Inferior parietal cortex (tissue), 1 donor: ENCODE data around the gene NT5DC1.
A peak's percentile ranks its signal among the peaks of the same experiment; 100 is the strongest.

Source experiments
- DNase-seq: peaks from one replicate; pipeline ENCODE4 v3.0.0-alpha.2; 2016; ENCODE audit errors: extremely low spot score

NT5DC1 gene

DNA sequence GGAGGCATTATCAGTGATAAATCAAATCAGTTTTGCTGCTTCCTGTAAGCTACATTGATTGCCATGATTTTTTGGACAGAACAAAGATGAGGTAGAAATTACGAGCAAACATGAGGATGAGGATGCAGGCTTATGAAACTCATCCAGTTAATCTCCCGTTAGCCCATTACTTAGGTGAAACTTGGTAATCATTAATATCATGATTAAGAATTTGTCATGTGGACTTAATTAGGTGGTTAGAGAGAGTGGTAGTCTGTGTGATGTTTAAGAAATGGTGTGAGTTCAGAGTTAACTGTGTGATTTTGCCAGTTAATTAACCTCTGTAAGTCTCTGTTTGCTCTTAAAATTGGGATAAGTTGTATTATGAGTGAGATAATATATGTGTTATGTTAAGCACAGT is 91.2 kb downstream of the NT5DC1 start:
- no peak for DNase-seq

DNA sequence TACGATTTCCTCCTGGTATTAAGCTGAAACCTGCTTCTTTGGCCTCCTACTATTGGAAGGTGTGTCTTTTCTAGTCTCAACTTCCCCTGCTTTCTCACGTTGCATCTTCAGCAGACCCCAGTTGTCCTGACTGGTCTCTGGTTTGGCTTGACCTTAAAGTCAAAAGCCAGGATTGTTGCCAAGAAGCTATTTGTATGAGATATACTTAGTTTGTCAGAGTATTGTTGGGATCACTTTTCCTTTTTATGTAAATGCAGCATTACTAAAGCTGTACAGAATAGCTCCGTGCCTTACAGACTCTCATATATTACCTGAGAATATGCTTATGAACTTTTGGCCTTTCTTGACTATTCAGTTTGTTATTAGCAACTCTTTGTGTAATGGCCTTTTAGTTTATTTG is 92.1 kb downstream of the NT5DC1 start:
- no peak for DNase-seq

DNA sequence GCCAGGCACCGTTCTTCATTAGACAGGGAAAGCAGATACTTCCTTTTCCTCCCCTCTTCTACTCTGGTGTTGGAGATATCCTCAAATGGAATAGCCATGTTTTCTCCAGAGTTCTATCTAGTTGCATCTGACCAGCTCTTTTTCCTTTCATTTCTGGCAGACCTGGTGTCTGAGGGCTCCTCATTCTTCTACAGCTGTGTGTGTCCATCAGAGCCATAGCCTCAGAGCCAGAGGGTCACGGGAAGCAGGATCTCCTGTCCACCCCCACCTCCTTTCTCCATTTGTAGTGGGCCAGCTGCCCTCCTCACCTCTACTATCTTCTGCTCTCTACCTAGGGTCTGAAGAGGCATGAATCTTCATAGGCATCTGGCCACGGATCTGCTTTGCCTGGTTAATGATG is 96.2 kb downstream of the NT5DC1 start:
- DNase-seq: no peak

DNA sequence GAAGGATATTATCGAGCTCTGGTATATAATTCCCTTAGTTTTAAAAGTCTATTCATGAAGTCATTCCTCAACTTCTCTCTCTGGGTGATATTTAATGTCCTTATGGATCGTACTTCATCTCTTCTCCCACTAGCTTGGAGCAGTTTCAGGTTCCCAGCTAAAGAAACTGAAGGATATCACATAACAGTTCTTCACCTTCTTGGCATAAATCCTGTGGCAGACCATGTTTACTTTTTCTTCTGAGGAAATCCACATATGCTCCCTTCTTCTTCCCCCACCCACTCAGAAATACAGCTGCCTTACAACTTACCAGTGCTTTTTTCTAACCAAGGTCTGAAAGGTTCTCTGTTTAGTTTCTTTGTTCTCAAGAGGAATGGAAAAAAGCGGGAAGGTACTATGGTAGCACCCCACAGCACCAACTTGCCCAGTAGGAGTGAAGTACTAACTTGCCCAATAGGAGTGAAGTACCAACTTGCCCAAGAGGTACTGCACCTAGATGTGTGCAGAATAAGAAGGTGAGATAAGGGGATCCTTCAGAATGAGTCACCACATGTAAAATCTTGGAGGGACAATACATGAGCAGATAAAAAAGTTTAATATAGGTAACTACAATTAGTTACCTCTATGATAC is 100.1 kb downstream of the NT5DC1 start:
- DNase-seq: no peak

DNA sequence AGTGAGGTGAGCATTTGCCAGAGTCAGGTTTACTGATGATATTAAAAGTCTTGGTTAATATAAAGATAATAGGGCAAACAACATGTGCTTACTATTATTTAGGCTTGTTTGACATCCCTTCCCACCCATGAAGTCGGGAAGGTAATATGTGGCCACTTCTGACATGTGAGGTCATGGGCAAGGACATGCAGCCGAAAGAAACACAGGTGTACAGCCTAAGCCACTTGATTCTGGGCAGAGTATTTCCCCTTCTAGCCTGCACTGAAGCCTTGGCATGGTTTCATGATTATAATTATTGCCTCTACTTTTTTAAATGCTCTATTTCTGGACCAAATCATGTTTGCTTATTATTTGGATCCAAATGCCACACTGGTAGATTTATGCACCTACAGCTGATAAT is 100.9 kb downstream of the NT5DC1 start:
- no peak for DNase-seq

DNA sequence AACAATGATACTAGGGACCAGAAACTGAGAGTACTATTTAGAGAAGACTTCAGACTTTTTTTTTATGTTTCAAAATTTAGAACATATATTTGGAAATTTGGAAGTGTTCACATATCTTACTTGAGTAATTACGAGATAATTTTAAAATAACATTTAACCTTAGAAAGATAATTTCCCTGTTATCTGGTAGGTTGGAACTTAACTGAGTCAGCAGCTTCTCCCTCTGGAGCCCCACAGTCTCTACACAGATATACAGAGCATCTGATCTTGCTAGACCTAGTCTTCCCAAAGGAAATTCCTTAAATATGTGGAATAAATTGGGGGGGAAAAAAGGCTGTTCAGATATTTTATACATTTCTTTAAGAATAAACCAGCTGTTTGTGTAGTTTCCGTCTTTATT is 104.6 kb downstream of the NT5DC1 start:
- DNase-seq: no peak

DNA sequence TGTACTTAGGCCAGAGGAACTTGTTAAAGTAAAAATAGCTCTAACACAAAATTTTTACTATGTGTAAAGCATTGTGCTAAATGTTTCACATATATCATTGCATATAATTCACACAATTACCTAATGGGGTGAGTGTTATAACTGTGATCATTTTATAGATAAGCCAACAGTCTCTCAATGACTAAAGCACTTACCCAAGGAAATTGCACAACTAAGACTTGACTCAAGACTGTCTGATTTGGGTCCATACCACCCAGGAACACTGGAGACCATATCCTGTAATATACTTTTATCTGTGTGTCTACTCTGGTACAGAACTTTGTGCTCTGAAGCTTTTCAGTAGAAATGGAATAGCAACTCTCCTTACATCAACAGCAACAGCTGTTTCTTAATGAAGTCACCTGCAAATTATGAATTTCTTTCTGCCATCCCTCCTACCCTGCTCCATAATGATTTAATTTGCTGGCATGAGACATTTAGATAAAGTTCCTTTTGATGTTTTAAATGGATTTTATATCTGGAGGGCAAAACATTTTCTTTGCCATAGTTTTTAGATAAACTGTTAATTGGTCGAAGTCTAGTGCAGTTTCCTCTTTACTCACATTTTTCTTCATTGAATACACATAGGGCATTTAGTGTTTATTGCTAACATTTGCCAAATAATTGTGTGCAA is 105.7 kb downstream of the NT5DC1 start:
- no peak for DNase-seq

DNA sequence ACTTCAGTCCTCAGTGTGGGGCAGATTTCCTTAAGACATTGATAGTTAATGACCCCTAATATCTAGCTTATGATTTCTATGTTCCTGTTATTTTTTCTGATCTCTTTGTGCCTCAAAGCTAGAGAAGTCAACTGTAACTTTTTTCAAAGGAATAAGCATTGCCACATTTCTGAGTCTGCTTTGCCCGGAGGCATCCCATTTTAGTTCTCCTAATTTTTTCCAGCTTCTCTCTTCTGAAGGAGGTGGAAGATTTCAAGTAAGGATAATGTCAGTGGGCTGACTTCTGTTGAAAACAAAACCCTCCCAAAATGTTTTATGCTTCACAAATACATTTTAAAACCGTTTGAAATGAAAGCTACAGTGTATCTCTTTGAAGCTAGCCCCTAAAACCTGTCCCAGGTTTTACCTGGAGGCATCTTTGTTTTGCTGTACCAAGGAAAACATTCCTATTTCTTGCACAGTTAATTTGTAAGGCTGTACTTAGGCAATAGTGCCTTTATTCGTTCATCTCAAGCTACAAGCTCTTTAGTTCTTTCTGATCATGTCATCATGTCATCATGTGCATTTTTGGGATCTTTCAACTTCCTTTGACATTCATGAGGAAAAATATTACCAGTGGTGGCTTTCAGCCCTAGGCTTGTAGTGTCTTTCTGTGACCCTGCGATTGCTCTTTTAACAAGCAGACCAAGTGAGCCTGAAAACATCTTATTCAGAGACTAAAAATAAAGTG is 107.6 kb downstream of the NT5DC1 start:
- no peak for DNase-seq

DNA sequence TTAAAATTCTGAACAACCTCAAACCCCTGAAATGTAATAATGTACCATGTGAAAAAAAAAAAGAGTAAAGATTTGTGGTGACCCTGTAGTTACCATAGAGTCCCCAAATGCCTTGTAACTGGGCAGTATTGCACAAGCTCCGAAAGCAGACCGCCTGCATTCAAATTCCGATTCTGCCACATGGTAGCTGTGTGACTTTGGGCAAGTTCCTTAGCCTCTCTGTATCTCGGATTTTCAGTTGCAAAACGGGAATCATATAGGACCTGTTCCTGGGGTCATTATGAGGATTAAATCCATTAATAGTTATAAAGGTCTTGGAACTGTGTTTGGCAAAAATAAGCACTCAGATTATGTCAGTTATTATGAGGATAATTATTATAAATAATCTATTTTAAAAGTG is 109.7 kb downstream of the NT5DC1 start:
- DNase-seq: no peak

DNA sequence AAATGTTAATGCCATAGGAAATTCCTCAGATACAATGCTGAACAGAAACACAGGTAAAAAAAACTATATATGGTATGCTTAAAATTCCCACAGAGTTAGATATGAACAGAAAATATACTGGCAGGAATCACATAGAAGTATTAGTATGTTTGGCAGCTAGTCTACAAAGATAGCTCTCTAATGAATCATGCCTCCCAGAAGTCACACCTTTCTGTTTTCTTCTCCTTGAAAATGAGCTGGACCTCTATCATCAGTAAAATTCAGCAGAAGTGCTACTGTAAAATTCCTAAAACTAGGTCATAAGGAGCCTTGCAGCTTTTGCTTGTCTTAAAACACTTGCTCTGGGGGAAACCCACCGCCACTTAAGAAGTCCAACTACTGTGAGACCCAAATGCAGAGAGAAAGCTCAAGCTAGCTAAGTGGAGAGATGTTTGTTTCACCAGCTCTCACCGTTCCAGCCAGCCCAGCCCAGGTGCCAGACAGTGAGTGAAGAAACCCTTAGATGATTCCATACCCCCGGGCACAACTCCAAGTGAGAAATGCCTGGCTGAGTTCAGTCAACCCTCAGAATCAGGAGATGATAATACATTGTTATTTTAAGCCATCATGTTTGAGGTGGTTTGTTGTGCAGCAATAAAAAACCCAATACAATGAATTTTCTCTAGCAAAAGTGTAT is 110.2 kb downstream of the NT5DC1 start:
- DNase-seq: no peak

DNA sequence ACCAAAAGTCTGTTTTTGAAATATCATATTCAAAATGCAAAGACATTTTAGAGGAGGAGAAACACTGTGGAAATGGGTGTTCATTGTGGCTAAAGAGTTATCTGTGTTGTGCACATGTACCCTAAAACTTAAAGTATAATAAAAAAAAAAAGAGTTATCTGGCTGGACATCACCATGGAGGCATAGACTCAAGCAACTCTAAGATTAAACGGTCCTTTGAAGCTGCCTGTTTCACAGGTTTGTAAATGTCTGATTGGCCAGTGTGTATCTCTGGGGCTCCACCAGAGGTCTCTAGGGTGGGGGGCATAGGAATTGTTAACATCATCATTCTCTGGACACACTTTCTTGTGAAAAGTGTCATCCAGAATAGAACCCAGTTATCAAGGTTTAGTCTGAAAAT is 114.0 kb downstream of the NT5DC1 start:
- DNase-seq: no peak

DNA sequence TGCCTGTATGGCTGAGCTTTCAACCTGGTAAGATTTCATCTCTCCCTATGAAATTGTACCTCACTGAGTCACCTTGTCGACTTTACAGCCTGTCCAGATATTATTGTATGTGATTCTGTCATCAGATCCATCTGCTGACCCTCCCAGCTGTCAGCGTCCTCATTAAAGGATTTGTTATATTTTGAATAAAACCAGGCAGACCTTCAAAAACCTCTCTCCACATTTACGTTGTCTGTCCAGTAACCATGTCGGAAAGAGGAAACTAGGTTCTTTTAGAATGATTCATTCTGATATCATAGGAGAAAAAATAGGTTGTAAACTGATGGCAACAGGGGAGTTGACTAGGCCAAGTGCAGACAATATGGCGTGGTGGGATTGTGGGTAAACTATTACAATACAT is 114.8 kb downstream of the NT5DC1 start:
- no peak for DNase-seq

DNA sequence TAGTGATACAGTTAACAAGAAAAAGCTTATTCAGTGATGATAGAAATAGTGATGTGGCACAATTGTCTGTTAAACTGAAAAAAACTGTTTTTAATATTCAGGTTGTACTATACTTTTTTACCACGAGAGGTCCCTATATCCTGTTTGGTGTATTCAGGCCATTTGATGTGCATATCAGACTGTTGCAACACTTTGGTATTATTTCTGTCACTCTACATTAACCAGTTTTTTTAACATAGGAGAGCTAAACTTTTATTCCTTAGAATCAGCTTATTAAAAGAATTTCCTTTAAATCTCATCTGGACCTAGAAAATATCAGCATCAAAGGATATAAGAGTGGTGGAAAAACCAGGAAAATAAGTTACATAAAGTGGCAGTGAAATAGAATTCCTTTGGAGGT is 116.4 kb downstream of the NT5DC1 start:
- peak; percentile 77 for DNase-seq

DNA sequence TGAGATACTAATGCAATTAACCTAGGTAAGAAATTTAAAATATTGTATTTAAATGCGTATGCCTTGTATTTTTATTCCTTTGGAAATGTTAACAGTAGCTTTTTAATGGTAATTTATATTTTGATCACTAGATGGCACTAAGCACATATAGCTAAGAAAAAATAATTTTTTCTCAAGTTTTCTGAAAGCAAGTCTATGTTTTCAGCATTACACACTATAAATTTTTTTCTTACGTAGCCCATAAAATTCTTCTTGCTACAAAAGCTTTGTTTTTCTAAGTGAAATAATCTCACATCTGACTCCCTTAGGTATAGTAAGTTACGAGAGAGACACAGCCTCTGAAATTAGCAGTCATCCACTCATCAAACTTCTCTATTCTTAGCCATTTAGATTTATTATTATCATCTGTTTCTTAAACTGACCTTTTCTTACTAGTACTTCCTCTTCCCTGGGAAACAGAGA is 117.5 kb downstream of the NT5DC1 start:
- peak; percentile 63 for DNase-seq

DNA sequence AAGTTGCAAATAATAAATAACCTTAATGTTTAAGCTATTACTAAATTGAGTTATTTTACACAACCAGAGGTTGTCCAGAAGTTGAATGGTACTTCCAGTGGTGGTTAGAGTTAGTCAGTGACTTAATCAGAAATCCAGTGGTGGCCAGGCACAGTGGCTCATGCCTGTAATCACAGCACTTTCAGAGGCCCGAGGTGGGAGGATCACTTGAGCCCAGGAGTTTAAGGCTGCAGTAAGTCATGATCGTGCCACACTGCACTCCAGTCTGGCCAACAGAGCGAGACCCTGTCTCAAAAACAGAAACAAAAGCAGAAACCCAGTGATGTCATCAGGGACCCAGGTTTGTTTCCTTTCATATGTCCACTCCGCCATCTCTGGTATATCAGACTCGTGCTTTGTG is 118.2 kb downstream of the NT5DC1 start:
- no peak for DNase-seq

DNA sequence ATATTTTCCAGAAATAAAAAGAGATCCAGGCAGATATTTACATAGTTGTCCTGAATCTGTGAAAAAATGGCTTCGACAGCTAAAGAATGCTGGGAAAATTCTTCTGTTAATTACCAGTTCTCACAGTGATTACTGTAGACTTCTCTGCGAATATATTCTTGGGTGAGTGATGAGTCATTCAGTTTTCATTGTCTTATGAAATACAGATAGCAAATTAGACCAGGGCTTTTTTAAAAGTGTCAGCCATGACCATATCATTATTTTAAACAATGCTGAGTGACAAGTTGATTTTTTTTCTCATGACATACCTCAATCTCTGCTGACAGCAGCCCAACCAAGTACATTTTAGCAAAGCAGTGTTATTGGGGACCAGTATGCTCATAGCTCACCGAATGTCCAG is 120.4 kb downstream of the NT5DC1 start:
- DNase-seq: no peak

DNA sequence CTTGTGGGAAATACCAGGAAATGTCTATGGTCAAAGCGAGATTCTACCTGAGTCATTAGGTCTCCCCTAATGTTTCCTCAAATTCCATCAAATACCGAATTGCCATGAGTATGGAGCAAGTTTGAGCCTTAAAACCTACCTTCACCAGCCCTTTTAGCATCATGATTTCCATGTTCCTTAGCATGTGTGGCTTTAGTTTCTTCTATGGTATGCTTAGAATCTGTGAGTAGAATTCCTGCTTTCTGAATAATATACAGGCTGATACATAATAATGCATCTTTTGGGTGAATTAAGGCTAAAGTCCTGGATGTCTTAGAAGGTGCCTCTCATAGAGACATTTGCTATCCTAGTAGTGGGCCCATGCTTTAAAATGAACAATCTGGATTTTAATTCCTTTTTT is 121.3 kb downstream of the NT5DC1 start:
- no peak for DNase-seq

DNA sequence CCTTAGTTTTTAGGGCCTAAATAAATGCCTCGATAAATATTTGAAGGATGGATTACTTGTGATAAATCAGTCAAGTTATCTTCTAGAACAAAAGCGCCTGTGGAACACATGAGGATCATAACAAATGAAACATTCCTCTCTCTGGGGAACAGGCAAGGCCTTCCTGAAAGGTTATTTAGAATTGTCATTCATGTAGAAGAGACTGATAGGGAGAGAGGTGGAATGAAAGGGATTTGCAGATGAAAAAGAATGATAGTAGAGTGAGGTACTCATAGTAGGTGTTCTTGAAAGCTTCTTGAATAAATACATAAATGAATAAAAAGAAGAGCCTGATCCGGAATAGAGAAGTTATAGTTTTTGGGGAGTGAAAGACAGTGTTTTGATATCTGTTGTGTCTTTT is 122.7 kb downstream of the NT5DC1 start:
- DNase-seq: no peak

DNA sequence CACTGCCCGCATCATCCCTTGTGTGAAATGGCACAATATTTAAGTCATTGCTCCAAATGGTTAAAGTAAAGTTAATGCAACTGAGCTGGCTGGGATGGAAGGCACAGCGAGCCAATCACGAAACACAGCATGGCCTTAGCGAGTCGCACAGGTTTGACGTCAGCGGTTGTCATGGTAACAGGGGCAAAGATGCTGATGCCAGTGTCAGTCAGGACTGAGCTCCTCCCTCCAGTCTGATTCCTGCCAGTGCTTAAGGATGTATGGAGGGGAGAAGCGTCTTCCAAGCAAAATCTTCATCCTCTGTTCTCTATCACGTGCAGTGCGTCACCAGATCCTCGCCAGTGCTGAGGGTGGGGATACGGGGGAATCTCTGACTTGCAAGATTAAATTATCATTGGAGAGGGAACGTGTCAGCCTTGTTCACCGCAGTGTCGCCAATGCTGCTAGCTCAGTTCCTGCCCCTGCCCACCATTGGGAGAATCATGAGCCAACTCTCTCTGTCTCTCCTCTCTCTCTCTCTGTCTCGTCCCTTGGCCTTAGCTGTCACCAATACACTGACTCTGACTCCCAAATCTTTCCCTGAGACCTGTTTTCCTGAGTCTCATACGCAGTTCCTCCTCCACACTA is 128.7 kb downstream of the NT5DC1 start:
- DNase-seq: peak; percentile 98

DNA sequence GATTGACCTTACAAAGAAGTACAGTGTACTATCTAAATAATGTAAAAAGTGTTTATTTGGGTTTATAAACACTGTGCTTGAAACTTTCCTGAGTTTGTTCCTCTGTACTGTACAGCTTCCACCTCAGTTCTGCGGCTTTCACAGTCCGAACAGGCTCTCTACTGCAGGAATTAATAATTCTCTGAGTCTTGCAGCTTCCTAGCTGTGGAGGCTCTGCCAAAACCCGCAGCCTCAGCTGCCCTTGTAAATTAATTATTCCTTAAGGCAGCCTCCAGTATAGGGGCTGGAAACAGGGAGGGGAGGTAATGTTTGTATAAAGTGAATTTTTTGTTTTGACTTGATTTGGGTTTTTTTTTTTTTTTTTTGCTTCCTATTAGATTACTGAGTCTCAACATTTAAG is 134.0 kb downstream of the NT5DC1 start:
- DNase-seq: no peak

DNA sequence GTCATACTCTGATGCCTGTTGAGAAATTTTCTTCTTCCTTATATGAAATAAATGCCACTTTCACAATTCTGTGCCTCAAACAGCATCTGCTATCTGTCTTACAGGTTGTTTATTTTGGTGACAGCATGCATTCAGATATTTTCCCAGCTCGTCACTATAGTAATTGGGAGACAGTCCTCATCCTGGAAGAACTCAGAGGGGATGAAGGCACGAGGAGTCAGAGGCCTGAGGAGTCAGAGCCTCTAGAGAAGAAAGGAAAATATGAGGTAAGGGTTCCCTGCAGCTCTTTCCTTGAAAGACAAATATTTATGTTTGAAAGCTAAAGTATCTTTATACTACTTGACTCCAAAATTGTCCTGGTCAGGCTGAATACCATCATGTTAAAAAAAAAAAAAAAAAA is 137.4 kb downstream of the NT5DC1 start:
- no peak for DNase-seq

DNA sequence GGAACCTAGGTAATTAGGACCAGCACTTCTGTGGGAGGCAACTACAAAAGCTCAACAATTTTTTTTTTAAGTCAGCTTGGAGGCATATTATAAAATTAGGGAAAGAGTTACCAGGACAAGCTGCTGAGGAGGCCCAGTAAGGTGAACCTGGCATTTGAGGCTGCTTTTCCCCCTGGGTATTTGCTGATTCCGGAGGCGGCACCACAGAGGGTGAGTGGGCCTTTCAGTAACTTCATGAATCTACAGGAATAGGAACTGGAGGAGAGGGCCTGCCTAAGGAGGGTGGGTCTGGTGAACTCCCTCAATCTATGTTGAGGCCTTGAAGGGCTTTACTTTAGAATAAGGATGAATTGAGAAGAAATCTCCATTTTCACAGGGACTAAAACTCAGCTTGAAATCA is 138.6 kb downstream of the NT5DC1 start:
- DNase-seq: no peak
